HCT116 (cell line): ENCODE results near the gene FAM13A. TPM values are rescaled to one million over a fixed set of nuclear protein-coding genes. Genes with fewer than 3 reads are reported as not detected.

Source experiments
- ATAC-seq: fragments of 200-7000 bp; cut with Tn5 transposase; 2 replicates; pipeline ENCODE4 v1.9.1; 2020; ENCODE audit warnings: mild to moderate bottlenecking, moderate library complexity
- BruUV-seq: library from RNA; stranded (reverse); fragments of 400-500 nt; replicated peaks from 2 replicates; lab custom pipeline; 2021; lab: Mats Ljungman, UMichigan
- CTCF ChIA-PET: fragments of 300-600 bp; sonication (Branson Sonifier 250); formaldehyde crosslinking; loops from one replicate; lab custom pipeline; 2021; ENCODE audit warnings: antibody characterized with exemption; lab: Charles Lee
- POLR2A ChIA-PET: fragments of 300-600, 350-600 bp; sonication (Branson Sonifier 250); formaldehyde crosslinking; loops from one replicate; lab custom pipeline; 2021; ENCODE audit warnings: antibody characterized with exemption; lab: Charles Lee
- RAD21 ChIA-PET, 2 experiments: fragments of 300-600 bp; sonication (Branson Sonifier 250); formaldehyde crosslinking; loops; one replicate each; lab custom pipeline; 2023; ENCODE audit warnings: low total read pairs in 2 of 2; ENCODE audit not compliant: uncharacterized antibody in 2 of 2, unreplicated experiment in 2 of 2, low non-redundant PET in 1 of 2; lab: Charles Lee
- DNase-seq: peaks from one replicate; pipeline ENCODE4 v3.0.0-alpha.2; 2010; ENCODE audit warnings: low read depth, low spot score
- H2AFZ ChIP-seq: fragments of 200-600 bp; shearing (Covaris generic), sonication (generic); 2 replicates; pipeline ENCODE4 v1.6.1; 2017; ENCODE audit warnings: low read depth, mixed run types, mixed read lengths, antibody characterized with exemption, low read length; ENCODE audit not compliant: poor library complexity, severe bottlenecking
- H3K27ac ChIP-seq: 2 replicates; pipeline ENCODE4 v1.5.1; 2012; ENCODE audit warnings: low read depth, low read length
- H3K27me3 ChIP-seq: fragments of 200-600 bp; sonication (generic); 2 replicates; pipeline ENCODE4 v1.6.1; 2016; ENCODE audit warnings: mixed run types, low read length, mixed read lengths; ENCODE audit not compliant: insufficient read depth
- H3K36me3 ChIP-seq, 2 experiments: fragments of 200-500 bp in 1 of 2; fragments of 200-600 bp in 1 of 2; sonication (Bioruptor generic) in 1 of 2; sonication (generic) in 1 of 2; 2 replicates each; pipeline versions ENCODE4 v1.5.1 to v1.6.1; 2014 to 2016; ENCODE audit warnings: low read length in 2 of 2, inconsistent platforms in 1 of 2, mixed read lengths in 1 of 2, mixed run types in 1 of 2; ENCODE audit not compliant: insufficient read depth in 2 of 2, control insufficient read depth in 1 of 2
- H3K4me1 ChIP-seq, 2 experiments: fragments of 200-600 bp in 1 of 2; sonication (generic) in 1 of 2; 2 replicates each; pipeline versions ENCODE4 v1.5.1 to v1.6.1; 2012 to 2017; ENCODE audit warnings: low read length in 2 of 2, inconsistent platforms in 1 of 2, mild to moderate bottlenecking in 1 of 2, mixed read lengths in 1 of 2, mixed run types in 1 of 2, moderate library complexity in 1 of 2; ENCODE audit not compliant: insufficient read depth in 2 of 2, control insufficient read depth in 1 of 2
- H3K4me2 ChIP-seq: fragments of 200-600 bp; sonication (generic); 2 replicates; pipeline ENCODE4 v1.6.1; 2017; ENCODE audit warnings: mixed run types, low read length, mixed read lengths
- H3K4me3 ChIP-seq, 2 experiments: fragments of 200-600 bp in 1 of 2; sonication (generic) in 1 of 2; replicated peaks in 1 of 2; 2 replicates each; pipeline ENCODE4 v1.5.1; 2011 to 2016; ENCODE audit warnings: low read length in 2 of 2, control low read depth in 1 of 2, low read depth in 1 of 2, mild to moderate bottlenecking in 1 of 2, mixed read lengths in 1 of 2, mixed run types in 1 of 2
- H3K79me2 ChIP-seq: fragments of 200-600 bp; sonication (generic); 2 replicates; pipeline ENCODE4 v1.6.1; 2017; ENCODE audit warnings: mild to moderate bottlenecking, mixed run types, low read length, moderate library complexity, mixed read lengths; ENCODE audit not compliant: insufficient read depth
- H3K9ac ChIP-seq: fragments of 200-600 bp; sonication (generic); 2 replicates; pipeline ENCODE4 v1.6.1; 2016; ENCODE audit warnings: low read length, mixed read lengths
- H3K9me2 ChIP-seq: fragments of 200-600 bp; sonication (generic), shearing (Covaris generic); 2 replicates; pipeline ENCODE4 v1.6.1; 2017; ENCODE audit warnings: mixed run types, mild to moderate bottlenecking, moderate library complexity; ENCODE audit not compliant: insufficient read depth
- H3K9me3 ChIP-seq, 2 experiments: fragments of 200-500 bp in 1 of 2; fragments of 200-600 bp in 1 of 2; sonication (Bioruptor generic) in 1 of 2; sonication (generic) in 1 of 2; 2 replicates each; pipeline ENCODE4 v1.6.1; 2014 to 2017; ENCODE audit warnings: low read length in 2 of 2, mixed read lengths in 2 of 2, inconsistent platforms in 1 of 2, low read depth in 1 of 2, mild to moderate bottlenecking in 1 of 2, mixed run types in 1 of 2, moderate library complexity in 1 of 2; ENCODE audit not compliant: control insufficient read depth in 1 of 2, insufficient read depth in 1 of 2
- H4K20me1 ChIP-seq: fragments of 200-600 bp; sonication (generic), shearing (Covaris generic); 2 replicates; pipeline ENCODE4 v1.6.1; 2017; ENCODE audit warnings: mixed run types, mild to moderate bottlenecking, moderate library complexity; ENCODE audit not compliant: insufficient read depth
- CBX3 ChIP-seq: IDR thresholded peaks from 2 replicates; pipeline ENCODE4 v1.6.1; 2012; ENCODE audit warnings: low read depth
- CEBPB ChIP-seq: IDR thresholded peaks from 2 replicates; pipeline ENCODE4 v1.6.1; 2012; ENCODE audit warnings: low read depth
- CTCF ChIP-seq, 3 experiments: fragments of 200-600 bp in 1 of 3; sonication (generic) in 1 of 3; IDR thresholded peaks in 2 of 3; conservative IDR thresholded peaks in 1 of 3; 2 replicates each; pipeline ENCODE4 v1.5.1; 2012 to 2017; ENCODE audit warnings: low read depth in 2 of 3, low read length in 2 of 3, antibody characterized with exemption in 1 of 3, borderline replicate concordance in 1 of 3, control low read depth in 1 of 3, mild to moderate bottlenecking in 1 of 3, mixed read lengths in 1 of 3, mixed run types in 1 of 3, moderate library complexity in 1 of 3; ENCODE audit not compliant: insufficient read depth in 1 of 3
- EGR1 ChIP-seq: IDR thresholded peaks from 2 replicates; pipeline ENCODE4 v1.6.1; 2012; ENCODE audit warnings: low read depth
- ELF1 ChIP-seq: IDR thresholded peaks from 2 replicates; pipeline ENCODE4 v1.6.1; 2012; ENCODE audit warnings: low read depth, borderline replicate concordance
- EZH2 ChIP-seq: fragments of 200-600 bp; sonication (generic); IDR thresholded peaks from 2 replicates; pipeline ENCODE4 v1.6.1; 2017; ENCODE audit warnings: antibody characterized with exemption, mixed run types
- EZH2phosphoT487 ChIP-seq: fragments of 200-600 bp; IDR thresholded peaks from 2 replicates; pipeline ENCODE4 v1.6.1; 2018; ENCODE audit warnings: antibody characterized with exemption, borderline replicate concordance
- FOSL1 ChIP-seq: IDR thresholded peaks from 2 replicates; pipeline ENCODE4 v1.6.1; 2012; ENCODE audit warnings: low read depth
- MAX ChIP-seq: IDR thresholded peaks from 2 replicates; pipeline ENCODE4 v1.6.1; 2012
- POLR2A ChIP-seq: IDR thresholded peaks from 2 replicates; pipeline ENCODE4 v1.7.0; 2011; ENCODE audit warnings: borderline replicate concordance; ENCODE audit not compliant: insufficient read depth, insufficient read length; ENCODE audit errors: extremely low read depth
- POLR2AphosphoS5 ChIP-seq: IDR thresholded peaks from 2 replicates; pipeline ENCODE4 v1.6.1; 2011; ENCODE audit warnings: mild to moderate bottlenecking, low read depth, low read length, moderate library complexity
- RAD21 ChIP-seq: IDR thresholded peaks from 2 replicates; pipeline ENCODE4 v1.6.1; 2012; ENCODE audit warnings: low read depth, mild to moderate bottlenecking
- SIN3A ChIP-seq: IDR thresholded peaks from 2 replicates; pipeline ENCODE4 v1.6.1; 2012; ENCODE audit warnings: low read depth
- SP1 ChIP-seq: IDR thresholded peaks from 2 replicates; pipeline ENCODE4 v1.6.1; 2012; ENCODE audit warnings: low read depth
- SRF ChIP-seq: IDR thresholded peaks from 2 replicates; pipeline ENCODE4 v1.6.1; 2012; ENCODE audit warnings: low read depth
- TCF7L2 ChIP-seq: IDR thresholded peaks from 2 replicates; pipeline ENCODE4 v1.7.0; 2011; ENCODE audit warnings: borderline replicate concordance, inconsistent platforms; ENCODE audit not compliant: insufficient read depth, insufficient read length; ENCODE audit errors: extremely low read depth
- ZFX ChIP-seq: fragments of 450-650 bp; IDR thresholded peaks from 2 replicates; pipeline ENCODE4 v1.6.1; 2017
- ZNF274 ChIP-seq: fragments of 200-500 bp; sonication (Bioruptor generic); IDR thresholded peaks from 2 replicates; pipeline ENCODE4 v1.6.1; 2014; ENCODE audit warnings: mild to moderate bottlenecking, low read depth, low read length, inconsistent platforms
- intact Hi-C: fragments of 100-400 bp; cut with micrococcal nuclease; formaldehyde crosslinking; loops from 2 replicates; pipeline ENCODE4 v1.10.0; 2022
- total RNA-seq: library from RNA; stranded (reverse); gene quantifications from one replicate; pipeline ENCODE4 v1.2.1, GENCODE V29; 2021; ENCODE audit not compliant: unreplicated experiment
- TF ChIP-seq, protein P1 (sequence below): IDR thresholded peaks from 2 replicates; pipeline ENCODE4 v1.6.1; 2012
- TF ChIP-seq, protein P2 (sequence below): IDR thresholded peaks from 2 replicates; pipeline ENCODE4 v1.6.1; 2011; ENCODE audit warnings: mild to moderate bottlenecking, low read length, moderate library complexity; ENCODE audit not compliant: insufficient replicate concordance; ENCODE audit errors: extremely low read depth

The FAM13A gene
- total RNA-seq, 1 experiment from 2014 or later = 17.2 TPM

GRCh38 chr4:88780389-88780788 is 276.6 kb downstream of the FAM13A start:
- TF ChIP-seq CEBPB (no peak), ELF1 (no peak), RAD21 (no peak), EZH2phosphoT487 (no peak), SIN3A (no peak), FOSL1 (no peak), EZH2 (no peak), POLR2A (no peak), TCF7L2 (no peak), MAX (no peak), ZNF274 (no peak), CTCF (IDR thresholded peaks at IDR 0.05 in 2 of 3, conservative IDR thresholded peaks at IDR 0.05 in 1 of 3; ENCODE audit: borderline replicate concordance in 1 of 3, insufficient read depth in 1 of 3, low read depth in 2 of 3, low read length in 2 of 3) (no peak), EGR1 (no peak), CBX3 (no peak), SRF (no peak), POLR2AphosphoS5 (no peak), SP1 (no peak), ZFX (no peak)
- TF ChIP-seq, protein P1, sequence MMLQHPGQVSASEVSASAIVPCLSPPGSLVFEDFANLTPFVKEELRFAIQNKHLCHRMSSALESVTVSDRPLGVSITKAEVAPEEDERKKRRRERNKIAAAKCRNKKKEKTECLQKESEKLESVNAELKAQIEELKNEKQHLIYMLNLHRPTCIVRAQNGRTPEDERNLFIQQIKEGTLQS = no peak
- TF ChIP-seq, protein P2, sequence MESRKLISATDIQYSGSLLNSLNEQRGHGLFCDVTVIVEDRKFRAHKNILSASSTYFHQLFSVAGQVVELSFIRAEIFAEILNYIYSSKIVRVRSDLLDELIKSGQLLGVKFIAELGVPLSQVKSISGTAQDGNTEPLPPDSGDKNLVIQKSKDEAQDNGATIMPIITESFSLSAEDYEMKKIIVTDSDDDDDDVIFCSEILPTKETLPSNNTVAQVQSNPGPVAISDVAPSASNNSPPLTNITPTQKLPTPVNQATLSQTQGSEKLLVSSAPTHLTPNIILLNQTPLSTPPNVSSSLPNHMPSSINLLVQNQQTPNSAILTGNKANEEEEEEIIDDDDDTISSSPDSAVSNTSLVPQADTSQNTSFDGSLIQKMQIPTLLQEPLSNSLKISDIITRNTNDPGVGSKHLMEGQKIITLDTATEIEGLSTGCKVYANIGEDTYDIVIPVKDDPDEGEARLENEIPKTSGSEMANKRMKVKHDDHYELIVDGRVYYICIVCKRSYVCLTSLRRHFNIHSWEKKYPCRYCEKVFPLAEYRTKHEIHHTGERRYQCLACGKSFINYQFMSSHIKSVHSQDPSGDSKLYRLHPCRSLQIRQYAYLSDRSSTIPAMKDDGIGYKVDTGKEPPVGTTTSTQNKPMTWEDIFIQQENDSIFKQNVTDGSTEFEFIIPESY = no peak
- H3K27me3 ChIP-seq = no peaks in the 10 kb centered on the region
- RAD21 ChIA-PET = no interaction called here
- intact Hi-C loops = no loop called here
- DNase-seq (no peak), ATAC-seq (no peak)
- POLR2A ChIA-PET = no interaction called here
- H3K4me3 ChIP-seq = no peak overlapping the region
- H3K9me2 ChIP-seq = no peaks in the 10 kb centered on the region
- no TSS peak for BruUV-seq
- H4K20me1 ChIP-seq = no peaks in the 10 kb centered on the region
- H3K4me2 ChIP-seq = no peak overlapping the region
- no peaks in the 10 kb centered on the region for H3K79me2 ChIP-seq
- no peak overlapping the region for H3K27ac ChIP-seq
- no peak overlapping the region for H2AFZ ChIP-seq
- no peaks in the 10 kb centered on the region for H3K4me1 ChIP-seq
- no peak overlapping the region for H3K9ac ChIP-seq
- no peaks in the 10 kb centered on the region for H3K36me3 ChIP-seq
- no peaks in the 10 kb centered on the region for H3K9me3 ChIP-seq
- CTCF ChIA-PET = no interaction called here
